Neural progenitor cell (in vitro differentiated cells): ENCODE measurements around the gene PRRC2C.

Experiments used
- EZH2 ChIP-seq: fragments of 200-600 bp; sonication (generic); IDR thresholded peaks from 2 replicates; pipeline ENCODE4 v1.6.1; 2017; ENCODE audit warnings: antibody characterized with exemption, mild to moderate bottlenecking, moderate library complexity
- EZH2phosphoT487 ChIP-seq: fragments of 200-600 bp; sonication (generic); IDR thresholded peaks from 2 replicates; pipeline ENCODE4 v1.6.1; 2017; ENCODE audit warnings: antibody characterized with exemption
- TF ChIP-seq, protein P1 (sequence below): fragments of 200-600 bp; sonication (generic); IDR thresholded peaks from 2 replicates; pipeline ENCODE4 v1.5.1; 2017; ENCODE audit warnings: antibody characterized with exemption, mild to moderate bottlenecking

GRCh38 chr1:171563675-171564074, 78.3 kb downstream of the PRRC2C start:
- TF ChIP-seq EZH2 (no peak), EZH2phosphoT487 (no peak)
- TF ChIP-seq, protein P1, sequence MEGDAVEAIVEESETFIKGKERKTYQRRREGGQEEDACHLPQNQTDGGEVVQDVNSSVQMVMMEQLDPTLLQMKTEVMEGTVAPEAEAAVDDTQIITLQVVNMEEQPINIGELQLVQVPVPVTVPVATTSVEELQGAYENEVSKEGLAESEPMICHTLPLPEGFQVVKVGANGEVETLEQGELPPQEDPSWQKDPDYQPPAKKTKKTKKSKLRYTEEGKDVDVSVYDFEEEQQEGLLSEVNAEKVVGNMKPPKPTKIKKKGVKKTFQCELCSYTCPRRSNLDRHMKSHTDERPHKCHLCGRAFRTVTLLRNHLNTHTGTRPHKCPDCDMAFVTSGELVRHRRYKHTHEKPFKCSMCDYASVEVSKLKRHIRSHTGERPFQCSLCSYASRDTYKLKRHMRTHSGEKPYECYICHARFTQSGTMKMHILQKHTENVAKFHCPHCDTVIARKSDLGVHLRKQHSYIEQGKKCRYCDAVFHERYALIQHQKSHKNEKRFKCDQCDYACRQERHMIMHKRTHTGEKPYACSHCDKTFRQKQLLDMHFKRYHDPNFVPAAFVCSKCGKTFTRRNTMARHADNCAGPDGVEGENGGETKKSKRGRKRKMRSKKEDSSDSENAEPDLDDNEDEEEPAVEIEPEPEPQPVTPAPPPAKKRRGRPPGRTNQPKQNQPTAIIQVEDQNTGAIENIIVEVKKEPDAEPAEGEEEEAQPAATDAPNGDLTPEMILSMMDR: no peak
